NCI-H2227 (cell line): ENCODE measurements around the gene GSTT2B.
"Not testable (repeated sequence)": the region's sequence is repeated elsewhere in the genome, so short reads cannot be mapped to it uniquely, and the experiment has no call there.

Experiments
- DNase-seq: peaks from one replicate; lab custom pipeline; 2025; ENCODE audit not compliant: unreplicated experiment; lab: John Stamatoyannopoulos, UW

The GSTT2B gene

DNA sequence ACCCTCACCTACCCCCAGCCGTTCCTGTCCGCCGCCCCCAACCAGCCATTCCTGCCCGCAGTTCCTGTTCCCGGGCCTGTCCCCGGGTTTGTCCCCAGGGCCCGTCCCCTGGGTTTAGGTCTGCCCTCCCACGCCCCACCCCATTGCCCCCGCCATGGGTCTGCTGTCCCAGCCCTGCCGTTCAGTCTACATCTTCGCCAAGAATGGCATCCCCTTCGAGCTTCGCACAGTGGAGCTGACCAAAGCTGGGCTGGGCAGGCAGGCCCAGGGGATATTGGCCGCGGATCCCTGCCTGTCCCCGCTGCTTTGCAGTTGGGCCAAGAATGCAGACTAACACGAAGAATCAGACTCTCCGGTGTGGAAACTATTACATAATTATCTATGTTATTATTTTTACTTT lies 11.2 kb downstream of the GSTT2B start:
- not testable (repeated sequence) for DNase-seq

DNA sequence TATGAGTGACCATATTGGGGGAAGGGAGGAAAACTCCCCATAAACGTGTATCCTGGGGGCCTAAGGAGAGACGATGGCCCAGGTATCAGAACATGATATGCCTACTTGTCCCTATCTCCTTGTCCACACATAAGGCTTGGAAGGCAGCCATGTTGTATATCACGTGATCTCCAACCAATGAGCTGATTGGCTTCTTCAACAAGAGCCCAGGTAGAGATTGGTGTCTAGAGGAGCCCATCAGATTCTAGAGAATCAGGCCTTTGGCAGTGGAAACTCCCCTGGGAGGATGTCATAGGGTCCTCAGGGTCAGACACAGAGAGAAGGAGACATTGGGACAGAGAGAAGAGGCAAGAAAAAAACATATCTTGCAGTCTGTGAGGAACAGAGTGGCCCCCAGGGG lies 13.6 kb downstream of the GSTT2B start:
- DNase-seq = not testable (repeated sequence)

DNA sequence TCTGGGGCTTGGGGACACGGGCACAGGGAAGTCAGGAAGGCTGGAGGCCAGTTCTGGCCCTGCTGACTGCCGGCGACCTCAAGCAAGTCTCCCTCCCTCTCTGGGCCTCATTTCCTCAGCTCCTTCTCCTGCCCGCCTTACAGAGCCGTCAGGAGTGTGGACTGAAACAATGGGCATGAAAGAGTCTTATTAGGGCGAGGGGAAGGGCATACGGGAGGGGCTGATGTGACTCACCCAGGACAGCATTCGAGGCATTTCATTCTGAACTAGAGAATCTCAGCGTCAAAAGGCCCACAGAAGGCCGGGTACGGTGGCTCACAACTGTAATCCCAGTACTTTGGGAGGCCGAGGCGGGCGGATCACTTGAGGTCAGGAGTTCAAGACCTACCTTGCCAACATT lies 20.8 kb downstream of the GSTT2B start:
- not testable (repeated sequence) for DNase-seq

DNA sequence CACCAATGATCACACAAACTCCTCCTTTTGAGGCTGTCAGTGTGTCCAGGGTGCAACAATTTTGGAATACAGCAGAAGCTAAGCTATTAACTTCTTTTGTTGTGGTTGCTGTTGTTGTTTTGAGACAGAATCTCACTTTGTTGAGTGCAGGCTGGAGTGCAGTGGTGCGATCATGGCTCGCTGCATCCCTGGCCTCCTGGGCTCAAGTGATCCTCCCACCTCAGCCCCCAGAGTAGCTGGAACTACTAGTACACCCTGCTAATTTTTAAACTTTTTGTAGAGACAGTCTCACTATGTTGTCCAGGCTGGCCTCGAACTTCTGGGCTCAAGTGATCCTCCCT lies 22.0 kb downstream of the GSTT2B start:
- no peak for DNase-seq

DNA sequence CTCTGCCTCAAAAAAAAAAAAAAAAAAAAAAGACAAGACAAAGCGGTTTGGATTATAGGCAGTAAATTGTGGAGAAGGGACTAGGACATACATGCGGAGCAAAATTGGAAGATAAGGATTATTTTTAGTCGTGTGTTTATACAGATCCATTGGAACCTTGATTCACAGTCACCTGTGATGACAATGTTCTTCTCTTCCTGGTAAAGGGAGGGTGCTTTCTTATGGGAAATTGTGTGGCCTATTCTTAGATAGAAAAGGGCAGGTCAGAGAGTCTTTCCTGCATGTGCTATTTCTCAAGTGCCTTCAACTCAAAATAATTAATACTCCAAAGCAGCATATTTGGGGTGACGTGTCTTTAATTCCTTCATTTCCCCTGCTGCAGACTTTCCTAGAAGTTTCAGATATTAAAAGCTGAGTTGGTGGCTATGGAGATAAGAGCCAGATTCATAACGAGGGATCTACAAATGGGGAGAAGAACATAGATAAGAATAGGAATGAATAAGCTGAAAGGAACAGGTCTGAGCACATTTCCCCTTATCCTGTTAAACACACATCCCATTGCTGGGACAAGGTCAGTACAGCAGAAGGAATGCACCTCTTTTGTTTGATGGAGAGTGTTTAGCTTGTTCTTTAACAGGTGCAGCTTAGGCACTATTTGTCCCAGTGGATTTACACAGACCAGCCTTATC lies 22.5 kb downstream of the GSTT2B start:
- no peak for DNase-seq

DNA sequence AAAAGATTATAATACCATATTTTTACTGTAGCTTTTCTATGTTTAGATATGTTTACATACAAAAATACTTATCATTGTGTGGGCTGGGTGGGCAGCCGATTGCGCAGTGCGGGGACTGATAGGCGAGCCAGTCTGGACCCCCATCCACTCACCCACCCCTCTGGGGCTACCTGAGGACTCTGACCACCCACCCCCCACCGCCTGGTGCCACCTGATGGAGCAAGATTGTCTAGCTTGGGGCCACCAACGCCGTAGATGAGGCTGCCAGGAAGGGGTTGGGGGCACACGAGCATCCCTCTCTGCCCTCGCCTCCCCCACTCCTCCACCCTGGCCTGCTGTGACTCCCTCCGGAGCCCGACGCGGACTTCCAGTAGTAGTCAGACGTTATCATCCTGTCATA lies 34.4 kb downstream of the GSTT2B start:
- no peak for DNase-seq

DNA sequence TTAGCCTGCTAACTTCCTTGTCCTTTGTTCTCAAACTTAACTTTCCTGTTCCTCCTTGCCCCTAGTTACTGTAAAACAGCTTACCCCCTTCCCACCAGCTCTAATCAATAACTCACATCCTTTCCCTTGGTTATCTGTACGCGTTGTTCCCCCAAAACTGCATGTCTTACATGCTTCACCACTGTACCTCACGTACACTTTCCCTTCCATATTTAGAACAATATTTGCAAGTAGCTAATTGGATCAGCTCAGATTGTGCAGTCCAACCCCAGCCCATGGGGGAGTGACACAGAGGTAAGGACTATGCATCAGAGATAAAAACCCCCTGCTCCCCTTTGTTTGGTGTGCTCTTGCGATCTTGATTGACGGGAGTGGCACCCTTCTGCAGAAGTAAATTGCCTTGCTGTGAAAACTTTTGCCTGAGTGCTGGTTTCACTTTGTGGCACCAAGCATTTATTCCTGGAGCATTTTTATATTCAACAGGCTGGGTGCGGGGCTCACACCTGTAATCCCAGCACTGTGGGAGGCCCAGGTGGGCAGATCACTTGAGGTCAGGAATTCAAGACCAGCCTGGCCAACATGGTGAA lies 35.9 kb downstream of the GSTT2B start:
- DNase-seq = no peak

DNA sequence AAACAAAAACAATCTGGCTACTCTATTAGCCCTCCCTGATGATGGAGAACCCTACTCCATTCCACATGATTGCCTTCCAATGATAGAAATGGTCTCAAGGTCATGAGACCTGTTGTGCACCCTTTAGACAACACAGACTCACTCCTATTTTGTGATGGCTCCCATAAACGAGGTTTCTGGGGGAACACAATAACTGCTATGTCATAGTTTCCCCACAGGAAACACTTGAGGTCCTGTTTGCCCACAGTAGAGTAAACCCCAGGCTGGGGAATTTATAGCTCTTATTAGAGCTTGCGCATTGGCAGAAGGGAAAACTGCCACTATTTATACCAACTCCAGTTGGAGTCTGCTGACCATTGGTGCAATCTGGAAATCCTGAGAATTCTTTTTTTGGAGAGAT lies 38.1 kb downstream of the GSTT2B start:
- DNase-seq = no peak

DNA sequence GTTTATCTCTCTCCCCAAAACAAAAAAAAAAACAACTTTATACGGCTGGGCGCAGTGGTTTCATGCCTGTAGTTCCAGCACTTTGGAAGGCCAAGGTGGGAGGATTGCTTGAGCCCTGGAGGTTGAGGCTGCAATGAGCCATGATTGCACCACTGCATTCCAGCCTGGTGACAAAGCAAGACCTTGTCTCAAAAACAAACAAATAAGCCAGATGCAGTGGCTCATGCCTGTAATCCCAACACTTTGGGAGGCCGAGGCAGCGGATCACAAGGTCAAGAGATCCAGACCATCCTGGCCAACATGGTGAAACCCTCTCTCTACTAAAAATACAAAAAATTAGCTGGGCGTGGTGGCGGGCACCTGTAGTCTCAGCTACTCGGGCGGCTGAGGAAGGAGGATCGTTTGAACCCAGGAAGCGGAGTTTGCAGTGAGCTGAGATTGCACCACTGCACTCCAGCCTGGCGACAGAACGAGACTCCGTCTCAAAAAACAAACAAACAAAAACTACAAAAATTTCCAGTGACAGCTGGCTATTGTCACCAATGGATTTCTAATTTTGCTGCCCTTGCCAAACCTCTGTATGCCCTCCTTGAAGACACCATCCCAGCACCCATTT lies 39.3 kb downstream of the GSTT2B start:
- not testable (repeated sequence) for DNase-seq

DNA sequence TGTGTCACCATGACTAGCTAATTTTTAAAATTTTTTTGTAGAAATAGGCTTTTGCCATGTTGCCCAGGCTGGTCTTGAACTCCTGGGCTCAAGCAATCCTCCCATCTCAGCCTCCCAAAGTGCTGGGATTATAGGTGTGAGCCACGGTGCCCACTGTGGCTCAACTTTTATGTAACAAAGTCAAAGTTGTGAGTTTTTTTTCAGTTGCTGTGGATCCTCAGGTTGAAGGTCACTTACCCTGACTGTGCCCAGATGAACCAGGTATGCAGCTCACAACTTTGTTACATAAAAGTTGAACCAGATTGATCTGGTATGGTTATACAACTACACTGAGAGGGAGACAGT lies 40.8 kb downstream of the GSTT2B start:
- DNase-seq = not testable (repeated sequence)

DNA sequence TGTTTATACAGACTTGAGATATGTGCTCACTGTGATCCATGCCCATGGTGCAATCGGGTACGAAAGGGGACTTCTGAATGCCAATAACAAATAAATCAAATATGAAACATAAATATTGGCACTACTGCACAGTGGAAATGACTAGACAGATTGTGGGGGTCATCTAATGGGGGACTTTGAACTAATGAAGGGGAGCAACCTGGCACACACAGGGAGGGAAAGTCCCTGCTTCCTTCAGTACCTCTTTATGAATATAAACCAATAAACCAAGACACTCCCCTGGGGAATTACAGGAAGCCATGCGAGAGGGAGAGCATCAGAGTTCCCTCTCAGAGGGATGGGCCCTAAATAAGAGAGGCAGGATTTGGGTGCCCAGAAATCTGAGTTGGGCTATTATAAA lies 45.7 kb downstream of the GSTT2B start:
- no peak for DNase-seq

DNA sequence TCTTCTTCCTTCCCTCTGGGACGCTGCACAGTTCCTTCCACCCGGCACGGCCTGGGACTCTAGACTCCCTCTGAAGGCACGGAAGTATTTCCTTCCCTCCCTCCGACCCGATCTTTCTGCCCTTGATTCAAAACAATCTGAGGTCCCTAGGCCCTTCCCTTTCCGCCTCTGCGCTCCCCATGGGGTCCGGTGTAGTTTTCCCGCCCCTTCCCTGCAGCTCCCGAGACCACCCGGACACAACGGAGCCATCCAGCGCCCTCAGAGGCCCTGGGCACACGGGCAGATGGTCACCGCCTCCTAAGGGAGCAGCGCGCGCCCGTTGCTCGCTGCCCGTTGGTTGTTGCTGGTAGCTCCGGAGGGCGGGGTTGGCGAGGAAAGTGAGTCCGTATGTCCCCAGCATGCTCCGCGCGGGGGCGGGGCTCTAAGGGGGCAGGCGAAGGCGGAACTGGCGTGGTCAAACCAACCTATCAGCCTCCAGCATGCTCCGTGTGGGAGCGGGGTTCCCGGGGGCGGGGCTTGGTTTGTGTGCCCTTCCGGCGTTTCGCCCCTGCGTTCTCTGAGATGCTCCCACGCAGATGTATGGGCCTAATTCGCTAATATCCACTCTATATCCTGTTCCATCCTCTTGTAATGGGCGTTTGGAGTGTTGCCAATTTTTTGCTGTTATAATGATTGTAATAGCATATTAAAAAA lies 47.2 kb downstream of the GSTT2B start:
- DNase-seq = peak; percentile 98

DNA sequence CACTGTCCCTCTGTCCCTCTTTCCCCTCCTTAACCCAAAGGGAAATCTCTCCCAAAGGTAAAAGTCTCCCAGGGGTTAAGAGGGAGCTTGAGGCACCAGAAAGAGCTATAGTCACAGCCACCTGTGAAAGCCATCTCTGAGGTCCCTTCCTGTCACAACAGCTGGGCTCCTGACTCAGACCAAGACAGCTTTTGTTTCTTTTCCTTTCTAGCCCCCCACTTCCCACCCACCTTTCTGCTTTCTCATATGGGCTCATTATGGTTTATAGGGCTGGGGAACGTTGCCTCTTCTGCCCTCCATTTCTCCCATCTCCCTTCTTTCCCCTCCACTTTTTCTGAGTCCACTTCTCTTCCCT lies 47.7 kb downstream of the GSTT2B start:
- DNase-seq = no peak

DNA sequence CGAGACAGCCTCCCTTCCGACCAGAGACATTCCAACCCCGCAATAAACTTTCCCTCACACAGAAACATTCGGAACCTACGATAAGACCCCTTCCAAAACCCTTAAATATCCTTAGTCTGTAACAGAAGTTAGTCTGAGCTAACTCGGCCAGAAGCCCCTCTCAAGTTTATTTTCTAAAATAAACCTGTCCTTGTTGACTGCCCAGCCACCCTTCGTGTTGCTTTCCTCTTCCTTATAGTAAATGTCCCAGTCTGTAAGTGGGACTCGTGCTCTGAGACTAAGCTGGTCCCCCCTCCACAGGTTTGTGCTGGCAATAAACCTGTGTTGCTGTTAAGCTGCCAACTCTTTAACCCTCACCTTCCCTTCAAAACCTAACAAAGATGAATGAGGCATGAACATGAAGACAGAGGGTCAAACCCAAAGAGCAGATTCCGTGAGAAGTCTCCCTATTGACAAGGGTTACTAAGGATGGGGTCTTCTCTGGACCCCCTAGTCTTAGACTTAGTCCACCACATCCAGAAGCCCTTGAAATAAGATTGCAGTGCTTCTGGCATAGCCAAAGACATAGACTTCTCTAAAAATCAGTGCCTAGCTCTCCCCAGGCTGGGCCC lies 48.6 kb downstream of the GSTT2B start:
- DNase-seq = no peak

DNA sequence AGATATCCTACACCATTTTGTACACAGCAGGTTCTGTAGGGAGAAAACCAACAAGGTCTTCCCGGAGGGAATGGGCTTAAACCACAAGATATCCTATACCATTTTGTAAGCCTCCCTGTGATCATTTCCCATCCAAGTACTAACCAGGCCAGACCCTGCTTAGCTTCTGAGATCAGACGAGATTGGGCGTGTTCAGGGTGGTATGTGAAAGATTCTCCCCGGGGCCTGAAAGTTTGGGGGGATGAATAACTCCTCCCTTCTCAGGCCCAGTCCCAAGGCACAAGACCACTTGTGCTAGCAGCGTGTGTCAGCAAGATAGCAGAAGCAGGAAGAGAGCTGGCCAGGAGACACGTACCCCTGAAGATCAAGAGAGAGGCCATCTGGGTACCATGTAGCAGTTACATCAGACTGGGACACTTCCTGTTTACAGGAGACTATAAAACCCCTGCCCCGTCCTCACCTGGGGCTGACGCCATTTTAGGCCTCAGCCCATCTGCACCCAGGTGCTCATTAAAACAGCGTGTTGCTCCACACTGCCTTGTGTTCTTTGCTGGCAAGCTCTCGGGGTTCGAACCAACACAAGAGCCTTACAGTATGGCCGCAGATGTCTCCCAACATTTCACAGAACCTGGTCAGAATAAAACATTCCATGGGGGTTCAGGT lies 49.5 kb downstream of the GSTT2B start:
- DNase-seq = no peak

DNA sequence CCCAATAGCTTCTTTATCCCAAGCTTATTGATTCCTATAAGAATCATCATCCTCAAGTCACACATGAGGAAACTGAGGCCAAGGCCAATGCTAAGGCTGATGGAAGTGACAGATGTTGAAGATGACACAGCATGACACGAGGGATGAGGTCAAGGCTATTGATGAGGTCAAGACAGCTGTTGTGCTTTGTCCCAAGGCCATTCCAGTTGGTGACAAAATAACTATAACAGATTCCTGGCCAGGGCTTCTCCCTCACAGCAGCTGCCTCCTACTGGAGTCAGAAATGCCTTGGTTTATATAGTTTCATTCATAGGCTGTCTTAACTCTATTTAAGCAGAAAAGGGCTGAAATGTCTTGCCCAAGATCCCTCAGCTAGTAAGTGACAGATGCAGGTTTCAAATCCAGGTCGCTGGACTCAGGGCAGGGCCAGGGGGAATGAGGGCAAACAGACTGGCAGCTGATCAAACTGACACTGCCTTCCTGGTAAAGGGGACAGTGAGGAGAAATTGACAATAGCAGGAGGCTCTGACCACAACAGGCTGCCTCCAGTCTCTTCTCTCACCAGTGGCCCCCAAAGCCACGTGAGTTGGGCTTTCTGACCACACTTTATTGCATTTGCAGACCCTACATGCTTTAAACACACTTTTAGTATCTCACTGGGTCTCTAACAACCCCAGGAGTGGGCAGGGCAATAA lies 50.4 kb downstream of the GSTT2B start:
- DNase-seq = no peak

DNA sequence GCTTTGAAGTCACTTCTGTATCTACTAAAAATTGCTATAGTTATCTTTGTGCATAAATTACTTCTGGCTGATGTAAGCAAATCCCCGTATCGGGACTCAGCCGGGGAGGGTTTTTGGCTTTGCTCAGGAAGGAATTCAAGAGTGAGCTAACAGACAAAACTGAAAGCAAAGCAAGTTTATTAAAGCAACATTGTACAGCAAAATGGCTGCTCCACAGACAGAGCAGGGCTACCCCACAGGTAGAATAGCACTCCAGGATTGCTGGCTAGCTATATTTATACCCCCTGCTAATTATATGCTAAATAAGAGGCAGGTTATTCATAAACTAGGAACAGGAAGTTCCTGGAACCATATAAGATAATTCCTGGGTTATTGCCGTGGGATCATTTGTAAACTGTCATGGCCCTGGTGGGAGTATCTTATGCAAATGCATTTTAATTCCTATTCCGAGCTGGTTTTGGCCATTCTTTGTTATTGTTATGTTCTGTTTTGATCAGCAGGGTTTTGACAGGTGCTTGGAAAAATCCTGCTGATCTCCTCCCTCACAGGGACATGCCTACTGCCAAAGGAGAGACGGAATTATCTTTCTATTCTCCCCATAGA lies 51.6 kb downstream of the GSTT2B start:
- DNase-seq = no peak

DNA sequence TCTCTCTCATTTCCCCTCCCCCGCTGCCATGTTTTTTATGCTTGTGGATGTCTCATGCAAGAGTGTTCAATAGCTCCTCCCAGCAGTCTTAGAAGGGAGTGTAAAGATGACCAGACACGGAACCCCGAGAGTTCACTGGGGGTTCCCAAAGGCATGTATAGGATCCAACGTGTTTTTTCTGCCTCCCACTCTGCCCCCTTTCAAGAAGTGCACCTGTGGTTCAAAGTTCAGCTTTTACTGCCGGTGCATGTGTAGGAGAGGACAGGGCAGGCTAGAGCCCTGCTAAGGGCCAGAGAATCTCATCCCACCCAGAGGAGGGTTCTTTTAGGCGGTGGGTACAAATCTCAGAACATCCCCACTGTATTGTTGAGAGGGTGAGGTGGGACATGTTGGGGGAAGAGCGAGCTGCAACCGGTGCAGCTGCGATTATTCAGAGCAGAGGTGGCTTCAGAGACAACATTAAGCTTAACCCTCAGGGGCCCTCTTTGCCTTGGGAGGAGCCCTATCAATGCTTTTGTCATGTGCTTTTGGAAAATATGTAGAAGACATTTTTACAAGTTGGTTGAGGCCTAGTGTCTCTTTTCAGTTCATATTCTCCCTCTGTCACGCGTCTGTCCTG lies 52.3 kb downstream of the GSTT2B start:
- no peak for DNase-seq

DNA sequence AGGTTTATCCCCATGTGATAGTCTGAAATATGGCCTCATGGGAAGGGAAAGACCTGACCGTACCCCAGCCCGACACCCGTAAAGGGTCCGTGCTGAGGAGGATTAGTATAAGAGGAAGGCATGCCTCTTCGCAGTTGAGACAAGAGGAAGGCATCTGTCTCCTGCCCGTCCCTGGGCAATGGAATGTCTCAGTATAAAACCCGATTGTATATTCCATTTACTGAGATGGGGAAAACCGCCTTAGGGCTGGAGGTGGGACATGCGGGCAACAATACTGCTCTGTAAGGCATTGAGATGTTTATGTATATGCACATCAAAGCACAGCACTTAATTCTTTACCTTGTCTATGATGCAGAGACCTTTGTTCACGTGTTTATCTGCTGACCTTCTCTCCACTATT lies 53.6 kb downstream of the GSTT2B start:
- DNase-seq = not testable (repeated sequence)
